ENCODE data around the gene MAP2K3.

- TF ChIP-seq EGR1 (IDR thresholded peaks at IDR 0.05; ENCODE audit: borderline replicate concordance in 1 of 2, low read depth in 2 of 2, low read length in 2 of 2) (no peak), CTCF (IDR thresholded peaks at IDR 0.05 in 2 of 3, conservative IDR thresholded peaks at IDR 0.05 in 1 of 3; ENCODE audit: control insufficient read depth in 2 of 3, extremely low read depth in 1 of 3, insufficient read depth in 1 of 3, low read depth in 3 of 3, low read length in 3 of 3) (no peak), POU2F2 (IDR thresholded peaks at IDR 0.05; ENCODE audit: borderline replicate concordance, low read depth, low read length) (no peak), CHD1 (IDR thresholded peaks at IDR 0.05; ENCODE audit: low read depth, low read length) (no peak), ZBTB40 (IDR thresholded peaks at IDR 0.05; ENCODE audit: borderline replicate concordance) (no peak), USF2 (IDR thresholded peaks at IDR 0.05; ENCODE audit: borderline replicate concordance, low read depth, low read length) (no peak), POLR2A (IDR thresholded peaks at IDR 0.05; ENCODE audit: low read depth, low read length) (no peak), NRF1 (conservative IDR thresholded peaks at IDR 0.05; ENCODE audit: low read depth, low read length) (no peak), SMAD1 (IDR thresholded peaks at IDR 0.05; ENCODE audit: low read depth, partially characterized antibody) (no peak), CBX5 (IDR thresholded peaks at IDR 0.05; ENCODE audit: low read depth) (no peak), BHLHE40 (IDR thresholded peaks at IDR 0.05; ENCODE audit: borderline replicate concordance in 1 of 2, low read depth in 2 of 2, low read length in 1 of 2) (no peak)
Observed at GRCh38 chr17:21272250-21272649, 12.3 kb upstream of the MAP2K3 start.
